Cardiac fibroblast (primary cell): ENCODE results near the gene LEFTY1.
A peak's percentile ranks its signal among the peaks of the same experiment; 100 is the strongest.

Experiments
- DNase-seq, 2 donors: peaks; one replicate each; pipeline versions ENCODE4 v3.0.0 to v3.0.0-alpha.2; 2010; ENCODE audit warnings: low read depth in 2 of 2
- H3K4me3 ChIP-seq, 2 donors: replicated peaks in 1 of 2; 1 replicate in 1 of 2; 2 replicates in 1 of 2; pipeline ENCODE4 v1.5.1; 2011; ENCODE audit warnings: low read depth in 2 of 2, low read length in 2 of 2, mild to moderate bottlenecking in 2 of 2, moderate library complexity in 1 of 2
- CTCF ChIP-seq: IDR thresholded peaks from one replicate; pipeline ENCODE4 v1.5.1; 2011; ENCODE audit warnings: low read depth, mild to moderate bottlenecking, low read length, inconsistent platforms

Gene LEFTY1

GRCh38 chr1:225879521-225880221 is 9.3 kb downstream of the LEFTY1 start:
- H3K4me3 ChIP-seq, result no peak overlapping the region
- DNase-seq, result no peak

DNA sequence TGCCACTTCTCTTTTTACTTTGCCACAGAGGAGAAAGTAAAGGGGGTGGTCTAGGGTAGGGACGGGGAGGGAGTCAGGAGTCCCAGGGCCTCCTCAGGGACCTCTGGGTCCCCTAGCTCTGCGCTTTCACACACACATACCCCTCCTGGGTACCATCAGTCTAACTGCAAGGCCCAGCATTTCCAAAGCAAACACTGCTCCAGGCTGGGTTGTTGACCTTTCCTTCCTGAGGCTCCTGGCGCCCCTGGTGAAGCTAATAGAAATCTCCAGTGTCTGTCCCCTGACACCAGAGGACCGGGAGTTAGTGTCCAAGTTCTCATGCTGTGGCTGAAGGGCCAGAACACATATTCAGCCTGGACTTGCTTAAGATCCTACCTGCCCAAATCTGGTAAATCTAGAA is 10.7 kb downstream of the LEFTY1 start:
- no peak for TF ChIP-seq CTCF
- no peak overlapping the region for H3K4me3 ChIP-seq
- DNase-seq, result no peak

More at GRCh38 chr1:225879521-225880221, 9.3 kb downstream of the LEFTY1 start:
- no peak for TF ChIP-seq CTCF

DNA sequence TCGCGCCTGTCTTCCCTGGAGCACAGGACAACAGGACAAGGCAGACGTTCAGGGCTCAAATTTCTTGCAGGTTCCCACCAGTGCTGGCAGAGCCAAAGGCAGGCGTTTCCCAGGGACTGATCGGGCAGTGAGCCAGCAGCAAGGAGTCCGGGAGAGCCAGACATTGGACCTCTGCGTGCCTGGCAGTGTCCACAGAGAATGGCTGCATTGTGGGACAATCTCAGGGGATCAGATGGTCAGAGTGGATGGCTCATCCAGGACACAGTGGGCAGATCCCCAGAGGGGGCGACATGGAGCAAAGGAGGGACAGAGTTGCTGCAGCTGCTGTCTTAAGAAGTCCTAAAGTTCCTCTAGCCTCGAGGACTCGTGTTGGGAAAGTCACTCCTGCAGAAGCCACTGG is 11.4 kb downstream of the LEFTY1 start:
- peak; percentile 52 to 67 for DNase-seq
- peak; percentile 59 for TF ChIP-seq CTCF
- no peak overlapping the region for H3K4me3 ChIP-seq

- no peak overlapping the region for H3K4me3 ChIP-seq
- TF ChIP-seq CTCF, result no peak
- DNase-seq, result no peak
Observed at GRCh38 chr1:225876900-225877510, 11.9 kb downstream of the LEFTY1 start.

- TF ChIP-seq CTCF, result no peak
- DNase-seq, result no peak
- no peak overlapping the region for H3K4me3 ChIP-seq
Observed at GRCh38 chr1:225875044-225875815, 13.7 kb downstream of the LEFTY1 start.

- TF ChIP-seq CTCF, result no peak
- H3K4me3 ChIP-seq, result no peak overlapping the region
- DNase-seq, result no peak
Observed at GRCh38 chr1:225874431-225874830, 14.5 kb downstream of the LEFTY1 start.
